Glutamatergic neuron (in vitro differentiated cells): ENCODE results near the gene ELOVL2. TPM values are rescaled to one million over a fixed set of nuclear protein-coding genes. Genes with fewer than 3 reads are reported as not detected.

Experiments used
- DNase-seq: peaks from one replicate; pipeline ENCODE4 v3.0.0; 2022
- H3K27ac Mint-ChIP-seq: one replicate; pipeline ENCODE4 v1.8.0; 2020; ENCODE audit warnings: mild to moderate bottlenecking, mixed read lengths, inconsistent platforms; ENCODE audit not compliant: unreplicated experiment
- H3K27me3 Mint-ChIP-seq: one replicate; pipeline ENCODE4 v1.8.0; 2020; ENCODE audit warnings: mild to moderate bottlenecking, moderate library complexity, mixed read lengths, inconsistent platforms; ENCODE audit not compliant: unreplicated experiment
- H3K36me3 Mint-ChIP-seq: one replicate; pipeline ENCODE4 v1.8.0; 2020; ENCODE audit warnings: mild to moderate bottlenecking, mixed read lengths, inconsistent platforms; ENCODE audit not compliant: unreplicated experiment
- H3K4me1 Mint-ChIP-seq: one replicate; pipeline ENCODE4 v1.8.0; 2020; ENCODE audit warnings: mild to moderate bottlenecking, low read depth, mixed read lengths, inconsistent platforms; ENCODE audit not compliant: unreplicated experiment
- H3K4me3 Mint-ChIP-seq: one replicate; pipeline ENCODE4 v1.8.0; 2020; ENCODE audit warnings: mild to moderate bottlenecking, mixed read lengths, inconsistent platforms; ENCODE audit not compliant: unreplicated experiment
- H3K9me3 Mint-ChIP-seq: one replicate; pipeline ENCODE4 v1.8.0; 2020; ENCODE audit warnings: mild to moderate bottlenecking, moderate library complexity, mixed read lengths, inconsistent platforms; ENCODE audit not compliant: unreplicated experiment
- CTCF ChIP-seq: fragments of 200-600 bp; sonication (generic); IDR thresholded peaks from one replicate; pipeline ENCODE4 v1.5.0; 2021; ENCODE audit not compliant: partially characterized antibody, unreplicated experiment
- total RNA-seq: library from RNA; stranded (reverse); fragmentation: NEBNext Ultra II Directional; extraction: Animal tissue kit (Norgen Biotek cat#: 25700); gene quantifications from one replicate; pipeline ENCODE4 v1.2.1, GENCODE V29; 2021; ENCODE audit not compliant: unreplicated experiment

The ELOVL2 gene
- total RNA-seq, 1 donor from 2014 or later = 10.6 TPM

- Mint-ChIP-seq H3K36me3 (no peaks in the 10 kb centered on the region), H3K4me3 (no peak overlapping the region), H3K9me3 (no peaks in the 10 kb centered on the region), H3K27me3 (no peaks in the 10 kb centered on the region), H3K27ac (no peak overlapping the region), H3K4me1 (no peaks in the 10 kb centered on the region)
- DNase-seq = no peak
- no peak for TF ChIP-seq CTCF
Measured at GRCh38 chr6:11050731-11051130, 6.6 kb upstream of the ELOVL2 start.

GRCh38 chr6:11044712-11045167 lies 635 bp upstream of the ELOVL2 start:
- Mint-ChIP-seq H3K4me3 (peak overlapping the region; percentile 90), H3K36me3 (no peaks in the 10 kb centered on the region), H3K4me1 (peaks cover 11% of the 10 kb centered on the region), H3K9me3 (peaks cover 15% of the 10 kb centered on the region), H3K27me3 (peaks cover 11% of the 10 kb centered on the region), H3K27ac (peak overlapping the region; percentile 78)
- peak; percentile 5 for TF ChIP-seq CTCF
- DNase-seq = no peak

GRCh38 chr6:11043378-11043960 lies 636 bp downstream of the ELOVL2 start:
- peak; percentile 39 for DNase-seq
- H3K36me3 Mint-ChIP-seq = no peaks in the 10 kb centered on the region
- peaks cover 21% of the 10 kb centered on the region for H3K4me1 Mint-ChIP-seq
- peaks cover 18% of the 10 kb centered on the region for H3K9me3 Mint-ChIP-seq
- H3K4me3 Mint-ChIP-seq = peak overlapping the region; percentile 95
- TF ChIP-seq CTCF = no peak
- peak overlapping the region; percentile 96 for H3K27ac Mint-ChIP-seq
- H3K27me3 Mint-ChIP-seq = peaks cover 14% of the 10 kb centered on the region

GRCh38 chr6:11042750-11043377 lies 1.2 kb downstream of the ELOVL2 start:
- H3K36me3 Mint-ChIP-seq = no peaks in the 10 kb centered on the region
- peaks cover 21% of the 10 kb centered on the region for H3K4me1 Mint-ChIP-seq
- TF ChIP-seq CTCF = no peak
- H3K27ac Mint-ChIP-seq = peak overlapping the region; percentile 96
- peak overlapping the region; percentile 95 for H3K4me3 Mint-ChIP-seq
- peaks cover 18% of the 10 kb centered on the region for H3K9me3 Mint-ChIP-seq
- DNase-seq = no peak
- H3K27me3 Mint-ChIP-seq = peaks cover 14% of the 10 kb centered on the region
